Peyer's patch (tissue), 4 donors: ENCODE measurements around the gene SNCG.

Source experiments
- CTCF ChIP-seq, 6 experiments: fragments of 450-650 bp in 4 of 6; fragments of 200-600 bp in 2 of 6; sonication (generic) in 1 of 6; IDR thresholded peaks; one replicate each; pipeline ENCODE4 v1.5.1; 2017 to 2019; ENCODE audit warnings: antibody characterized with exemption in 6 of 6, mild to moderate bottlenecking in 3 of 6, moderate library complexity in 1 of 6
- POLR2A ChIP-seq, 2 donors: fragments of 450-650 bp; IDR thresholded peaks; one replicate each; pipeline ENCODE4 v1.5.1; 2017; ENCODE audit warnings: antibody characterized with exemption in 2 of 2, mild to moderate bottlenecking in 2 of 2, moderate library complexity in 2 of 2

- no peak for TF ChIP-seq POLR2A (IDR thresholded peaks at IDR 0.05)
- TF ChIP-seq CTCF (IDR thresholded peaks at IDR 0.05): no peak
Measured at GRCh38 chr10:86955501-86956194, 2.8 kb upstream of the SNCG start.
